Psoas muscle (tissue), 8 donors: ENCODE results near the gene MXRA7. TPM values are rescaled to one million over a fixed set of nuclear protein-coding genes. Genes with fewer than 3 reads are reported as not detected.

Experiments used
- ATAC-seq, 4 donors: fragments of 200-7000 bp; cut with Tn5 transposase; one replicate each; pipeline ENCODE4 v1.9.1; 2020; ENCODE audit warnings: moderate library complexity in 3 of 4, mild to moderate bottlenecking in 2 of 4
- DNase-seq, 2 donors: peaks; one replicate each; pipeline ENCODE4 v3.0.0-alpha.2; 2020
- H3K27ac ChIP-seq: fragments of 200-600 bp; one replicate; pipeline ENCODE4 v1.8.0; 2022
- H3K27me3 ChIP-seq, 3 donors: fragments of 200-600 bp in 1 of 3; one replicate each; pipeline versions ENCODE4 v1.6.1 to v1.8.0; 2013 to 2022; ENCODE audit warnings: low read length in 2 of 3, mild to moderate bottlenecking in 2 of 3, moderate library complexity in 1 of 3; ENCODE audit not compliant: insufficient read depth in 3 of 3
- H3K36me3 ChIP-seq, 2 donors: fragments of 200-600 bp in 1 of 2; one replicate each; pipeline versions ENCODE4 v1.6.1 to v1.8.0; 2013 to 2022; ENCODE audit warnings: low read depth in 1 of 2, mild to moderate bottlenecking in 1 of 2, moderate library complexity in 1 of 2; ENCODE audit not compliant: insufficient read depth in 1 of 2
- H3K4me1 ChIP-seq: fragments of 200-600 bp; one replicate; pipeline ENCODE4 v1.8.0; 2022
- H3K4me3 ChIP-seq: fragments of 200-600 bp; one replicate; pipeline ENCODE4 v1.8.0; 2022; ENCODE audit warnings: mild to moderate bottlenecking
- H3K9me3 ChIP-seq: fragments of 200-600 bp; one replicate; pipeline ENCODE4 v1.8.0; 2022
- CTCF ChIP-seq: fragments of 200-600 bp; IDR thresholded peaks from one replicate; pipeline ENCODE4 v1.8.0; 2022; ENCODE audit warnings: antibody characterized with exemption
- WGBS, 3 donors: extraction: QIAGEN DNeasy Blood & Tissue Kit; methylation state at CpG; one replicate each; pipeline versions ENCODE4 v1.1.6 to v1.1.7; 2013; 5-methylcytosine and 5-hydroxymethylcytosine counted together
- intact Hi-C, 2 donors: fragments of 100-400 bp; cut with DNase I; formaldehyde crosslinking; loops; one replicate each; pipeline versions ENCODE4 v1.11.0 to v1.14.2; 2022
- polyA plus RNA-seq, 3 donors: library from polyadenylated mRNA; stranded (reverse); fragments of 200-250 nt; gene quantifications; one replicate each; pipeline ENCODE4 v1.2.3, GENCODE V29; 2013
- total RNA-seq, 4 donors: library from RNA; stranded (reverse); fragmentation: NEBNext Ultra II Directional in 2 of 4; extraction: Animal tissue kit (Norgen Biotek cat#: 25700) in 2 of 4; gene quantifications; one replicate each; pipeline versions ENCODE4 v1.2.1 to v1.2.4, GENCODE V29; 2021 to 2023
- donor health status: healthy with polysubstance abuse.
- donor health status: DM: no; HTN: no; CAD: no; lungs with moderate emphysema.
- donor health status: Bipolar disorder and iron deficiency.
- donor health status: healthy.
- donor health status: DM: yes; HTN: yes; CAD: no.
- donor health status: DM: no; HTN: no; CAD: no.
- donor health status: DM: no; HTN: no; CAD: no.
- donor health status: DM: yes; HTN: yes; CAD: no.

Gene MXRA7
- total and polyA plus RNA-seq, 7 donors: 34.6 to 75.1 (median 43.2) TPM

- WGBS, 3 donors: 88 to 91% (median 90%) methylated on average over 12 of the region's 12 CpGs
- H3K9me3 ChIP-seq: no peaks in the 10 kb centered on the region
- H3K4me1 ChIP-seq: no peaks in the 10 kb centered on the region
- ATAC-seq: no peak
- peaks cover 4 to 78% of the 10 kb centered on the region in 2 donors for H3K36me3 ChIP-seq
- no peaks in the 10 kb centered on the region for H3K27me3 ChIP-seq
- no peak for TF ChIP-seq CTCF
- H3K27ac ChIP-seq: no peak overlapping the region
- no peak for DNase-seq
- H3K4me3 ChIP-seq: no peak overlapping the region
- intact Hi-C loops: no loop called here
Measured at GRCh38 chr17:76753061-76753961, 42.5 kb upstream of the MXRA7 start.

GRCh38 chr17:76752006-76752405, 41.2 kb upstream of the MXRA7 start:
- Histone ChIP-seq H3K27ac (no peak overlapping the region), H3K36me3 (peaks cover 5 to 67% of the 10 kb centered on the region in 2 donors), H3K27me3 (no peaks in the 10 kb centered on the region), H3K4me1 (peaks cover 2% of the 10 kb centered on the region), H3K4me3 (no peak overlapping the region), H3K9me3 (no peaks in the 10 kb centered on the region)
- TF ChIP-seq CTCF: no peak
- DNase-seq (no peak), ATAC-seq (no peak)
- WGBS, 3 donors: 78 to 85% (median 84%) methylated on average over 4 of the region's 4 CpGs
- intact Hi-C loops: no loop called here

DNA sequence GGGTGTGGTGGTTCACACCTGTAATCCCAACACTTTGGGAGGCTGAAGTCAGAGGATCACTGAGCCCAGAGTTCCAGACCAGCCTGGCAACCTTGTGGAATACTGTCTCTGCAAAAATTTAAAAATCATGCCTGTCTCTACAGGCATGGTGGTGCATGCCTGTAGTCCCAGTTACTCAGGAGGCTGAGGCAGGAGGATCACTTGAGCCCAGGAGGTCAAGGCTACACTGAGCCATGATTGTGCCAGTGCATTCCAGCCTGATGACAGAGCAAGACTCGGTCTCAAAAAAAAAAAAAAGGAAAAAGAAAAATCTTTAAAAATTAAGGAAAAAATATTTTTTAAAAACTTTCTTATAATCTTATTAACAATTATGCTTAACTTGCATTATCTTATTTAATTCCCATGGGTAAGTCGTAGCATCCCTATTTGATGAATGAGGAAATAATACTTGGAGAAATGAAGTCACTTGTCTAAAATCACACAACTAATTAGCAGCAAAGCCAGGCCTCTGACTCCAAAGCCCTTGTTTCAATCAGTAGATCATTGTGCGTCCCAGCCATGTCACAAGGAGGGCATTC, 40.7 kb upstream of the MXRA7 start:
- no peak overlapping the region for H3K4me3 ChIP-seq

DNA sequence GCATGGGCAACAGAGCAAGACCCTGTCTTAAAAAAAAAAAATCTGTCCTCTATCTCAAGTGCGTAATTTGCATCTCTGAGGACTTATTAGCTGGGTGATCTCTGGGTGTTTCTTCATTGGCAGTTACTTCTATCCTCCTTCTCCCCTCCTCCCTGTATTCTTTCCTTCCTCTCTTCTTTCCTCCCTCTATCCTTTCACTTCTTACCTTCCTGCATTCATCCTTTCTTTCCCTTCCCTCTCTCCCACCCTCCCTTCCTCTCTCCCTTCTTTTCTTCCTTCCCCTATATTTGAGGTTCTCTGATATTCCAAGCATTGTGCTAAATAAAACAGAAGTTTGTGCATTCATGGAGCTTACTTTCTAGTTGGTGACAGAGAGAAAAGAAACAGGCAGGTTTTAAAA, 37.9 kb upstream of the MXRA7 start:
- peak overlapping the region; percentile 76 for H3K27ac ChIP-seq
- 100% methylated on average over 1 of the region's 1 CpG for WGBS, 3 donors

More for the DNA sequence above, 40.7 kb upstream of the MXRA7 start:
- WGBS, 3 donors: 90 to 95% (median 91%) methylated on average over 3 of the region's 3 CpGs
- H3K4me1 ChIP-seq: peaks cover 2% of the 10 kb centered on the region
- H3K36me3 ChIP-seq: peaks cover 8 to 67% of the 10 kb centered on the region in 2 donors
- no peak for TF ChIP-seq CTCF
- no peaks in the 10 kb centered on the region for H3K9me3 ChIP-seq
- no peaks in the 10 kb centered on the region for H3K27me3 ChIP-seq
- ATAC-seq (no peak), DNase-seq (no peak)
- H3K27ac ChIP-seq: no peak overlapping the region
- intact Hi-C loops: no loop called here

More for the DNA sequence above, 37.9 kb upstream of the MXRA7 start:
- peaks cover 21 to 68% of the 10 kb centered on the region in 2 donors for H3K36me3 ChIP-seq
- no peak for ATAC-seq
- H3K4me1 ChIP-seq: peaks cover 5% of the 10 kb centered on the region
- H3K27me3 ChIP-seq: no peaks in the 10 kb centered on the region
- H3K9me3 ChIP-seq: no peaks in the 10 kb centered on the region
- H3K4me3 ChIP-seq: no peak overlapping the region
- no peak for TF ChIP-seq CTCF
- intact Hi-C loops: no loop called here
- DNase-seq: no peak
